Astrocyte (in vitro differentiated cells and primary cell): ENCODE data around the gene HAUS3. TPM values are rescaled to one million over a fixed set of nuclear protein-coding genes. Genes with fewer than 3 reads are reported as not detected.

Experiments
- DNase-seq: peaks from one replicate; pipeline ENCODE4 v3.0.0-alpha.2; 2010; ENCODE audit warnings: low read depth
- FAIRE-seq: peaks from 2 replicates; lab custom pipeline; 2011; peaks lifted over from hg19 to GRCh38; lab: Jason Lieb, UNC
- H2AFZ ChIP-seq: 2 replicates; pipeline ENCODE4 v1.6.0; 2012; ENCODE audit warnings: low read depth, low read length, inconsistent platforms
- H3K27ac ChIP-seq: 2 replicates; pipeline ENCODE4 v1.5.1; 2011; ENCODE audit warnings: low read depth, low read length, inconsistent platforms
- H3K27me3 ChIP-seq: 2 replicates; pipeline ENCODE4 v1.6.0; 2011; ENCODE audit warnings: low read length, inconsistent platforms; ENCODE audit not compliant: insufficient read depth
- H3K36me3 ChIP-seq: 2 replicates; pipeline ENCODE4 v1.5.1; 2011; ENCODE audit warnings: low read length, inconsistent platforms; ENCODE audit not compliant: insufficient read depth
- H3K4me1 ChIP-seq: 2 replicates; pipeline ENCODE4 v1.5.1; 2011; ENCODE audit warnings: low read length, inconsistent platforms; ENCODE audit not compliant: insufficient read depth
- H3K4me2 ChIP-seq: 2 replicates; pipeline ENCODE4 v1.6.0; 2012; ENCODE audit warnings: low read length, inconsistent platforms
- H3K4me3 ChIP-seq: 2 replicates; pipeline ENCODE4 v1.5.1; 2011; ENCODE audit warnings: low read depth, mild to moderate bottlenecking, low read length, inconsistent platforms; ENCODE audit not compliant: insufficient read depth
- H3K79me2 ChIP-seq: 2 replicates; pipeline ENCODE4 v1.6.0; 2012; ENCODE audit warnings: mild to moderate bottlenecking, low read length, inconsistent platforms; ENCODE audit not compliant: insufficient read depth
- H3K9ac ChIP-seq: 2 replicates; pipeline ENCODE4 v1.6.0; 2012; ENCODE audit warnings: mild to moderate bottlenecking, low read length, inconsistent platforms
- H3K9me3 ChIP-seq: 2 replicates; pipeline ENCODE4 v1.5.1; 2012; ENCODE audit warnings: low read depth, mild to moderate bottlenecking, low read length, inconsistent platforms; ENCODE audit not compliant: insufficient read depth
- H4K20me1 ChIP-seq: 2 replicates; pipeline ENCODE4 v1.6.0; 2012; ENCODE audit warnings: low read length, inconsistent platforms; ENCODE audit not compliant: insufficient read depth
- H3K27ac Mint-ChIP-seq: one replicate; pipeline ENCODE4 v1.8.0; 2021; ENCODE audit warnings: mild to moderate bottlenecking, mixed read lengths; ENCODE audit not compliant: unreplicated experiment
- H3K27me3 Mint-ChIP-seq: one replicate; pipeline ENCODE4 v1.8.0; 2021; ENCODE audit warnings: low read depth, mixed read lengths; ENCODE audit not compliant: unreplicated experiment
- H3K36me3 Mint-ChIP-seq: one replicate; pipeline ENCODE4 v1.8.0; 2021; ENCODE audit warnings: low read depth, mixed read lengths; ENCODE audit not compliant: unreplicated experiment
- H3K4me1 Mint-ChIP-seq: one replicate; pipeline ENCODE4 v1.8.0; 2021; ENCODE audit warnings: low read depth, mixed read lengths; ENCODE audit not compliant: unreplicated experiment
- H3K4me3 Mint-ChIP-seq: one replicate; pipeline ENCODE4 v1.8.0; 2021; ENCODE audit warnings: mild to moderate bottlenecking, moderate library complexity, mixed read lengths; ENCODE audit not compliant: unreplicated experiment
- H3K9me3 Mint-ChIP-seq: one replicate; pipeline ENCODE4 v1.8.0; 2021; ENCODE audit warnings: mild to moderate bottlenecking, mixed read lengths; ENCODE audit not compliant: unreplicated experiment
- EZH2 ChIP-seq: IDR thresholded peaks from 2 replicates; pipeline ENCODE4 v1.6.1; 2012; ENCODE audit warnings: mild to moderate bottlenecking, low read length, inconsistent platforms; ENCODE audit not compliant: insufficient read depth
- total RNA-seq: library from RNA; stranded (reverse); gene quantifications from 2 replicates; pipeline ENCODE4 v1.2.1, GENCODE V29; 2021
- TF ChIP-seq, protein P1 (sequence below): IDR thresholded peaks from 2 replicates; pipeline ENCODE4 v1.5.1; 2011; ENCODE audit warnings: low read depth, mild to moderate bottlenecking, inconsistent platforms, low read length, moderate library complexity; ENCODE audit not compliant: insufficient read depth

HAUS3 gene
- total RNA-seq, 1 donor from 2014 or later: 10.7 TPM

DNA sequence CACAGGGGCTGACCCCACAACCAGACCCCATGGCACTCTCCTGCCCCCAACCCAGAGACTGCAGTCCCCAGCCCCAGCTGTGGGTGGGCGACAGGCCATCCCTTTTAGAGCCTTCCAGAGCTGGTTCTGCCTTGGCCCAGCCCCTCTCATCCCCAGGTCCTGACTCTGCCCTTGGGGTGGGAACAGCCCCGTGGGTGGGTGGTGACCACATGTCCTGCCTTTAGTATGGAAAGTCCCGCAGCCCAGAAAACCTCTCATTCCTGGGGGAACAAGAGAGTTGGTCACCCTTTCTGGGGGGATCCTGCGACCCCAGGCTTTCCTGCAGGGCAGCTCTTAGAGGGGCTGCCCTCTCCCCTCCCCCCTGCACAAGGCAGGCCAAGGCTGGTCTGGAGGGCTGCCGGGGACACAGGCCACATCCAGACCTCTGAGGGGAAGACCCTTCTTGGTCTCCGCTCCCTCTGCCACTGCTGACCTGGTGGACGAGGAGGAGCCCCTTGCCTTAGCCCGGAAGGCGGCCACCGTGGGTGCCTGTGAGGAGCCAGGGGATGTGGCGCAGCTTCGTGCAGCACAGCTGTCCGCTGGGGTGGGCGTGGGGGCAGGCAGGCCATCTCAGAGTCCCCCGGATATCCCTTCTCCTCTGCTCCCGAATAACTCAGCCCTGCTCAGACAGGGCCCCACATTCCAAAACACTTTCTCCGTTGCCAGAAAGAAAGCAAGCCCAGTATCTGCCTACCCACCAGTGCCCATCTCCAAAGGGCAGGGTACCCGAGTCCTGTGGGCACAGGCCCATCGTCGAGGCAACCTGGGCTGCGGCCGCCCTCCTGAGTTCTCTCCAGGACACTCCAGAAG lies 26.7 kb upstream of the HAUS3 start:
- no peak overlapping the region for H3K27ac ChIP-seq
- DNase-seq (no peak), FAIRE-seq (no peak)
- H3K9me3 ChIP-seq: no peaks in the 10 kb centered on the region
- Mint-ChIP-seq H3K27ac (no peak overlapping the region), H3K9me3 (no peaks in the 10 kb centered on the region), H3K4me3 (no peak overlapping the region), H3K4me1 (peaks cover 3% of the 10 kb centered on the region), H3K36me3 (no peaks in the 10 kb centered on the region), H3K27me3 (peaks cover 36% of the 10 kb centered on the region)
- no peaks in the 10 kb centered on the region for H3K27me3 ChIP-seq
- no peaks in the 10 kb centered on the region for H3K36me3 ChIP-seq
- no peak overlapping the region for H3K4me2 ChIP-seq
- H2AFZ ChIP-seq: no peak overlapping the region
- H3K79me2 ChIP-seq: no peaks in the 10 kb centered on the region
- TF ChIP-seq EZH2: no peak
- TF ChIP-seq, protein P1, sequence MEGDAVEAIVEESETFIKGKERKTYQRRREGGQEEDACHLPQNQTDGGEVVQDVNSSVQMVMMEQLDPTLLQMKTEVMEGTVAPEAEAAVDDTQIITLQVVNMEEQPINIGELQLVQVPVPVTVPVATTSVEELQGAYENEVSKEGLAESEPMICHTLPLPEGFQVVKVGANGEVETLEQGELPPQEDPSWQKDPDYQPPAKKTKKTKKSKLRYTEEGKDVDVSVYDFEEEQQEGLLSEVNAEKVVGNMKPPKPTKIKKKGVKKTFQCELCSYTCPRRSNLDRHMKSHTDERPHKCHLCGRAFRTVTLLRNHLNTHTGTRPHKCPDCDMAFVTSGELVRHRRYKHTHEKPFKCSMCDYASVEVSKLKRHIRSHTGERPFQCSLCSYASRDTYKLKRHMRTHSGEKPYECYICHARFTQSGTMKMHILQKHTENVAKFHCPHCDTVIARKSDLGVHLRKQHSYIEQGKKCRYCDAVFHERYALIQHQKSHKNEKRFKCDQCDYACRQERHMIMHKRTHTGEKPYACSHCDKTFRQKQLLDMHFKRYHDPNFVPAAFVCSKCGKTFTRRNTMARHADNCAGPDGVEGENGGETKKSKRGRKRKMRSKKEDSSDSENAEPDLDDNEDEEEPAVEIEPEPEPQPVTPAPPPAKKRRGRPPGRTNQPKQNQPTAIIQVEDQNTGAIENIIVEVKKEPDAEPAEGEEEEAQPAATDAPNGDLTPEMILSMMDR: no peak
- no peak overlapping the region for H3K4me3 ChIP-seq
- H3K9ac ChIP-seq: no peak overlapping the region
- no peaks in the 10 kb centered on the region for H3K4me1 ChIP-seq
- no peaks in the 10 kb centered on the region for H4K20me1 ChIP-seq

GRCh38 chr4:2267841-2268240 lies 25.9 kb upstream of the HAUS3 start:
- Histone ChIP-seq H3K9me3 (no peaks in the 10 kb centered on the region), H3K27me3 (no peaks in the 10 kb centered on the region), H4K20me1 (no peaks in the 10 kb centered on the region), H3K4me1 (peaks cover under 1% of the 10 kb centered on the region), H2AFZ (no peak overlapping the region), H3K4me2 (no peak overlapping the region), H3K36me3 (no peaks in the 10 kb centered on the region), H3K27ac (no peak overlapping the region), H3K79me2 (no peaks in the 10 kb centered on the region), H3K4me3 (no peak overlapping the region), H3K9ac (no peak overlapping the region)
- H3K27me3 Mint-ChIP-seq: peaks cover 30% of the 10 kb centered on the region
- no peaks in the 10 kb centered on the region for H3K36me3 Mint-ChIP-seq
- FAIRE-seq: no peak
- no peak for TF ChIP-seq EZH2
- TF ChIP-seq, protein P1: no peak
- H3K4me3 Mint-ChIP-seq: no peak overlapping the region
- H3K4me1 Mint-ChIP-seq: no peaks in the 10 kb centered on the region
- no peak for DNase-seq
- H3K27ac Mint-ChIP-seq: no peak overlapping the region
- H3K9me3 Mint-ChIP-seq: no peaks in the 10 kb centered on the region

DNA sequence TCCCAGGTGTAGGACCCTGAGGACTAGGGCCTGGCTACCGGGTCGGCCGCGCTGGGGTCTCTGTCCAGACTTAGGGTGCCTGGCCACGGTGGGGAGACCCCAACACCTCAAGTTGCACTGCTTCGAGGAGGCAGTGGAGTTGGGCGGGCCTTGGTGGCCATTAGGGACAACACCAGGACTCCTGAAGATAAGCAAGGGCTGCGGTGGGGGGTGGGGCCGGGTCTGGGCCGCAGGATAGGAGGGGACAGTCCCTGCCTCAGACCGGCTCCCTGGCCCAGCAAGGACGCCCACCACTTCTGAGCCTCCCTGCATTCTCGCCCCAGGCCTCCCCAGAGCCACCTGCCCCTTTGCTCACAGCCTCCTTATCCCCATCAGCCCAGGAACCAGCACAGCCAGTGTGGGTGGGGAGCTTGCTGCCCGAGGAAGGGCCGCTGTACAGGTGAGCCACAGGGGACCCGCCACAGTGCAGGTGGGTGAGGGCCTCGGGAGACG lies 25.4 kb upstream of the HAUS3 start:
- no peaks in the 10 kb centered on the region for H3K9me3 Mint-ChIP-seq
- Histone ChIP-seq H3K9ac (no peak overlapping the region), H4K20me1 (no peaks in the 10 kb centered on the region), H3K4me3 (no peak overlapping the region), H3K4me1 (peaks cover 5% of the 10 kb centered on the region), H3K36me3 (no peaks in the 10 kb centered on the region), H3K79me2 (no peaks in the 10 kb centered on the region), H3K27me3 (no peaks in the 10 kb centered on the region), H2AFZ (no peak overlapping the region), H3K9me3 (no peaks in the 10 kb centered on the region), H3K4me2 (no peak overlapping the region), H3K27ac (no peak overlapping the region)
- H3K27me3 Mint-ChIP-seq: peaks cover 26% of the 10 kb centered on the region
- no peak for FAIRE-seq
- H3K27ac Mint-ChIP-seq: no peak overlapping the region
- DNase-seq: no peak
- no peak overlapping the region for H3K4me3 Mint-ChIP-seq
- TF ChIP-seq, protein P1: no peak
- no peak for TF ChIP-seq EZH2
- no peaks in the 10 kb centered on the region for H3K36me3 Mint-ChIP-seq
- H3K4me1 Mint-ChIP-seq: no peaks in the 10 kb centered on the region
